ENCODE data around the gene C2CD3. TPM values are rescaled to one million over a fixed set of nuclear protein-coding genes. Genes with fewer than 3 reads are reported as not detected.
"Not testable (repeated sequence)": the region's sequence is repeated elsewhere in the genome, so short reads cannot be mapped to it uniquely, and the experiment has no call there.

Gene C2CD3
- total RNA-seq, 2 experiments from 2014 or later = 23.9 to 28.0 TPM

DNA sequence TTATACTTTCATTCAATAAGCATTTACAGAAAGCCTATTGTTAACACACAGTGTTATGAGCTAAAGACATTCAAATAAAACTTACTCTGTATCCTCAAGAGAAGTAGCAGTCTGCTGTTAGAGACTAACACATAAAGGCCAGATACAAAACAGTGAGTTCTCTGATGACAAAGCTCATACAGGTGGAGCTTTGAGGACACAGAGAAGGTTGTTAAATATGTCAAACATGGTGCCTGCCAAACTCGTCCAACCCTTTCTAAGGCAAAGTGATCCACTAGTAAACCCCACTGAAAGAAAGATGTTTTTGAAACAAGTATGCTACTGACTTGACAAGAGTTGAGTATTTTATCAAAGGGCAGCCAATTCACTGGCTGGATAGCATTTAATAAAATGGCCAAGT lies 70.1 kb downstream of the C2CD3 start:
- ATAC-seq = no peak
- CTCF ChIA-PET = no interaction called here
- peaks cover 30% of the 10 kb centered on the region for H3K36me3 Mint-ChIP-seq (ENCODE audit: low read depth)

GRCh38 chr11:74100231-74100630 lies 70.6 kb downstream of the C2CD3 start:
- no peaks in the 10 kb centered on the region for H3K4me1 Mint-ChIP-seq
- no peak overlapping the region for H3K27ac Mint-ChIP-seq
- no peak overlapping the region for H3K4me3 Mint-ChIP-seq
- ChIA-PET CTCF (no interaction called here), POLR2A (no interaction called here)
- peaks cover 27% of the 10 kb centered on the region for H3K36me3 Mint-ChIP-seq (ENCODE audit: low read depth)
- no peaks in the 10 kb centered on the region for H3K9me3 Mint-ChIP-seq (ENCODE audit: low read depth)
- DNase-seq = no peak
- ATAC-seq = no peak
- intact Hi-C loops (cut with DNase I, micrococcal nuclease) = no loop called here
- H3K27me3 Mint-ChIP-seq = no peaks in the 10 kb centered on the region

More for the DNA sequence above, 70.1 kb downstream of the C2CD3 start:
- POLR2A ChIA-PET = no interaction called here
- Mint-ChIP-seq H3K4me3 (no peak overlapping the region), H3K27ac (no peak overlapping the region), H3K27me3 (no peaks in the 10 kb centered on the region), H3K9me3 (ENCODE audit: low read depth) (no peaks in the 10 kb centered on the region), H3K4me1 (no peaks in the 10 kb centered on the region)
- intact Hi-C loops (cut with DNase I, micrococcal nuclease) = no loop called here
- no peak for DNase-seq

GRCh38 chr11:74097686-74098237 lies 73.0 kb downstream of the C2CD3 start:
- DNase-seq = no peak
- Mint-ChIP-seq H3K4me1 (no peaks in the 10 kb centered on the region), H3K27ac (no peak overlapping the region), H3K36me3 (ENCODE audit: low read depth) (peaks cover 29% of the 10 kb centered on the region), H3K27me3 (no peaks in the 10 kb centered on the region), H3K4me3 (no peak overlapping the region), H3K9me3 (ENCODE audit: low read depth) (no peaks in the 10 kb centered on the region)
- POLR2A ChIA-PET = no interaction called here
- no peak for ATAC-seq
- CTCF ChIA-PET = no interaction called here
- intact Hi-C loops (cut with DNase I, micrococcal nuclease) = no loop called here

- ATAC-seq (no peak), DNase-seq (no peak)
- no peaks in the 10 kb centered on the region for H3K27me3 Mint-ChIP-seq
- ChIA-PET POLR2A (no interaction called here), CTCF (no interaction called here)
- intact Hi-C loops (cut with DNase I, micrococcal nuclease) = no loop called here
- no peaks in the 10 kb centered on the region for H3K4me1 Mint-ChIP-seq
- H3K4me3 Mint-ChIP-seq = no peak overlapping the region
- peaks cover 20% of the 10 kb centered on the region for H3K36me3 Mint-ChIP-seq (ENCODE audit: low read depth)
- H3K9me3 Mint-ChIP-seq (ENCODE audit: low read depth) = no peaks in the 10 kb centered on the region
- no peak overlapping the region for H3K27ac Mint-ChIP-seq
These were observed 76.4 kb downstream of the C2CD3 start for GRCh38 chr11:74094393-74094792.

DNA sequence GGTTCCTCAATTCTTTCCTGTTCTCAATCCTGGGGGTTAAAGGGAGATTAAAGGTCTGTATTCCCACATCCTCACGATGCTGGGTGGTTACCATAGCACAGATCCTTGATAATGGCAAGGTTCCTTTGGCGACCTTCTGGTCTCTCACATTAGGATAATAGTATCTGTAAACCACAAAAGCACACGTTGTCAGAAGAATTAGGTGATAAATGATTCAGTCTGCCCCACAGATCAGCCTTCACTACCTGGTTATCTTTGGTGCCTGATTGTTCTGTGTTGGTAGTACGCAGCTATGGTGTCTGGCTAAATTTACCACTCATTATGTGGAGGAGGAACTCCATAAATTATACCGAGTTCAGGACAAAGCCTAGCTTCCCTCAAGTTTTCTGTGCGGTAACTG lies 78.4 kb downstream of the C2CD3 start:
- ATAC-seq (no peak), DNase-seq (no peak)
- CTCF ChIA-PET = no interaction called here
- Mint-ChIP-seq H3K4me1 (no peaks in the 10 kb centered on the region), H3K4me3 (no peak overlapping the region), H3K27me3 (no peaks in the 10 kb centered on the region), H3K27ac (no peak overlapping the region), H3K36me3 (ENCODE audit: low read depth) (peaks cover 17% of the 10 kb centered on the region), H3K9me3 (ENCODE audit: low read depth) (no peaks in the 10 kb centered on the region)
- intact Hi-C loops (cut with DNase I, micrococcal nuclease) = no loop called here
- POLR2A ChIA-PET = no interaction called here

DNA sequence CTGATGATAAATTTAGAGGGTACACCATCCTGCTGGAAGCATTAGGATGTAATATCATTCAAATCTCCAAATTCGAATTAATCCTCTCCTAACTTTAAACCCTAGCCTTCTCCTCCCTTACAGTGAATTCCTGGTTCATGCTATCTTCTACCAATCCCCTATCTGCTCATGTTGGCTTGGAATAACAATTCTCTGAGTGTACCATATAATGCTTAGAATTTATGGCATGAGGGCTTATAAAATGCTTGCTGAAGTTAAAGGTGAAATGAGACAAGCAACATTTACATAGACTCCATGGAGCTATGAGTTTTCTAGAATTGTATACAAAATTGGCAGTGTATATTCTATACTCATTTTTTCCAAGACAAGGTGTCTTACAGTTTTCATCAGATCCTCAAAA lies 79.3 kb downstream of the C2CD3 start:
- DNase-seq = no peak
- Mint-ChIP-seq H3K9me3 (ENCODE audit: low read depth) (no peaks in the 10 kb centered on the region), H3K4me1 (no peaks in the 10 kb centered on the region), H3K27me3 (no peaks in the 10 kb centered on the region), H3K4me3 (no peak overlapping the region), H3K27ac (no peak overlapping the region), H3K36me3 (ENCODE audit: low read depth) (peaks cover 17% of the 10 kb centered on the region)
- intact Hi-C loops (cut with DNase I, micrococcal nuclease) = no loop called here
- ChIA-PET POLR2A (no interaction called here), CTCF (interaction anchor here (0.7 kb wide), 1 partner anchor 128 kb away, joined by 4 read pairs; no protein-coding TSS in a partner anchor)
- no peak for ATAC-seq

- Mint-ChIP-seq H3K36me3 (ENCODE audit: low read depth) (peaks cover 18% of the 10 kb centered on the region), H3K4me1 (no peaks in the 10 kb centered on the region), H3K27me3 (no peaks in the 10 kb centered on the region), H3K9me3 (ENCODE audit: low read depth) (no peaks in the 10 kb centered on the region), H3K4me3 (no peak overlapping the region), H3K27ac (no peak overlapping the region)
- POLR2A ChIA-PET = no interaction called here
- DNase-seq (no peak), ATAC-seq (no peak)
- intact Hi-C loops (cut with DNase I, micrococcal nuclease) = loop anchor here in 1 of 2 experiments (1.0 kb wide), 1 partner anchor 126 kb away; no protein-coding TSS in a partner anchor
- CTCF ChIA-PET = interaction anchor here (0.6 kb wide), 1 partner anchor 1502 kb away, joined by 3 read pairs; no protein-coding TSS in a partner anchor
These were observed 80.1 kb downstream of the C2CD3 start for GRCh38 chr11:74090701-74091100.

DNA sequence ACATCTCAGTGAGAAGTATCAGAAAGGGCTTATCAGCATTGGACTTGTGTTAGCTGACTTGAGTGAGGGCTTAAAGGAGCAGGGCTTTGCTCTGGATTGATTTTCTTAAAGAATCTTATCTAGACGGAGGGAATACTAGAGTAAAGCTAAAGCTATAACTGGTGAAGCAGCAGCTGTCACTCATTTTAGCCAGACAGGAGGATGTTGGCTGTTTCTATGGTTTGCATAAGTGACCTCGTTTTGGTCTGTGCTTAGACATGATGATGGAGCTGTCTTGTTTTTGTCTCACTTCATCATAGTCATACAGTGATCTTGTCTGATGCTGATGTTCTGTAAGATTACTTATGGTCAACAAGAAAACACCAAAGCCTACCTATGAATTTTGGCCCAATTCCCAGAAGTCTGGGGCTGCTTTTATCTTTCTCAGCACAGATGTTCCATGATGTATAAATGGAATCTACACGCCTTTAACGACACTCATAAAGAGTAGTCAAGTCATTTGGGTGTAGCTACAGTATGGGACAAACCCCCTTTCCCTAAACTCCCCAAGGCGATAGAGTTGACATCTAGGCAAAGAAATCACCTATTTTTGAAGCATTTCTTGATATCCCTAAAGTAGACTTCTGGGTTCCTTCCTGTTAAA lies 84.4 kb downstream of the C2CD3 start:
- DNase-seq (no peak), ATAC-seq (peak; percentile 69)
- peaks cover 38% of the 10 kb centered on the region for H3K36me3 Mint-ChIP-seq (ENCODE audit: low read depth)
- no peaks in the 10 kb centered on the region for H3K9me3 Mint-ChIP-seq (ENCODE audit: low read depth)
- no peaks in the 10 kb centered on the region for H3K4me1 Mint-ChIP-seq
- no peak overlapping the region for H3K4me3 Mint-ChIP-seq
- intact Hi-C loops (cut with DNase I, micrococcal nuclease) = loop anchor here in 1 of 2 experiments (5.0 kb wide), 1 partner anchor 124 kb away; no protein-coding TSS in a partner anchor
- CTCF ChIA-PET = interaction anchor here (0.5 to 0.8 kb wide), 3 partner anchors 107 to 637 kb away, joined by 3 to 4 read pairs (median 3); no protein-coding TSS in a partner anchor
- no peak overlapping the region for H3K27ac Mint-ChIP-seq
- POLR2A ChIA-PET = interaction anchor here (0.6 kb wide), 1 partner anchor 103 kb away, joined by 8 read pairs; no protein-coding TSS in a partner anchor
- no peaks in the 10 kb centered on the region for H3K27me3 Mint-ChIP-seq

- intact Hi-C loops (cut with DNase I, micrococcal nuclease) = loop anchor here in 1 of 2 experiments (5.0 kb wide), 1 partner anchor 123 kb away; no protein-coding TSS in a partner anchor
- Mint-ChIP-seq H3K9me3 (ENCODE audit: low read depth) (no peaks in the 10 kb centered on the region), H3K4me1 (no peaks in the 10 kb centered on the region), H3K27me3 (no peaks in the 10 kb centered on the region), H3K27ac (peak overlapping the region; percentile 56), H3K4me3 (no peak overlapping the region), H3K36me3 (ENCODE audit: low read depth) (peaks cover 40% of the 10 kb centered on the region)
- peak; percentile 42 for ATAC-seq
- ChIA-PET POLR2A (no interaction called here), CTCF (interaction anchor here (0.5 to 0.7 kb wide), 2 partner anchors 197 to 637 kb away, joined by 3 to 4 read pairs; no protein-coding TSS in a partner anchor)
- no peak for DNase-seq
These were observed 85.3 kb downstream of the C2CD3 start for GRCh38 chr11:74085542-74085892.

DNA sequence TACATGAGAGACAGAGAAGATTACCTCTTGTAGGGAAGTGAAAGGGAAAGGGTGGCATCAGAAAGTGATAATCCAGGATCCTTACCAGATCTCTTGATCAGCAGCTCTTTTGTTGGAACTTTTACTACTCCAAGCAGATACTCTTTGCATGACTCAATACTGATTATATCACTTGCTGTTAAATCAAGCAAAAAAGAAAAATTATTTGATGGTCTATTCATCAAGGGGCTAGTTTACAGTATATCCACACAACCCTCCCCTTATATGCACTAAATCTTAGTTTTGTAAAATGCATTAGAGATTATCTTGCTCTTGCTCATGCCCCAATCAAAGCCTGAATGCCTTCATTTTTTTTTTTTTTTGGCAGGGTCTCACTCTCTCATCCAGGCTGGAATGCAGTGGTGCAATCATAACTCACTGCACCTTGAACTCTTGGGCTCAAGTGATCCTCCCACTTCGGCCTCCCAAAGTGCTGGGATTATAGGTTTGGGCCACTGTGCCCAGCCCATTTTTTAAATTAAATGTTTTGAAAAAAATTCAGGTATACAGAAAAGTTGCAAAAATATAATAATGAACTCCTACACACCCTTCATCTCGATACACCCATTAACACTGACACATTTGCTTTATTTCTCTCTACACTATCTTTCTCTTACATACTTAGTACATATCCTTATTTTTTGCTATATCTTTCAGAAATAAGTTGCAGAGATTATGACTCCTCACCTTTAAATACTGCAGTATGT lies 85.8 kb downstream of the C2CD3 start:
- DNase-seq (no peak), ATAC-seq (no peak)
- Mint-ChIP-seq H3K36me3 (ENCODE audit: low read depth) (peaks cover 40% of the 10 kb centered on the region), H3K27me3 (no peaks in the 10 kb centered on the region), H3K9me3 (ENCODE audit: low read depth) (no peaks in the 10 kb centered on the region), H3K4me1 (no peaks in the 10 kb centered on the region), H3K4me3 (no peak overlapping the region), H3K27ac (no peak overlapping the region)
- intact Hi-C loops (cut with DNase I, micrococcal nuclease) = loop anchor here in 1 of 2 experiments (5.0 kb wide), 1 partner anchor 123 kb away; no protein-coding TSS in a partner anchor
- CTCF ChIA-PET = no interaction called here
- POLR2A ChIA-PET = no interaction called here

DNA sequence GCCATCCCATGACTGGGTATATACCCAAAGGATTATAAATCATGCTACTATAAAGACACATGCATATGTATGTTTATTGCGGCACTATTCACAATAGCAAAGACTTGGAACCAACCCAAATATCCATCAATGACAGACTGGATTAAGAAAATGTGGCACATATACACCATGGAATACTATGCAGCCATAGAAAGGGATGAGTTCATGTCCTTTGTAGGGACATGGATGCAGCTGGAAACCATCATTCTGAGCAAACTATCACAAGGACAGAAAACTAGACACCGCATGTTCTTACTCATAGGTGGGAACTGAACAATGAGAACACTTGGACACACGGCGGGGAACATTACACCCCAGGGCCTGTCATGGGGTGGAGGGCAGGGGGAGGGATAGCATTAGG lies 86.9 kb downstream of the C2CD3 start:
- DNase-seq; ATAC-seq; H3K27ac Mint-ChIP-seq; POLR2A ChIA-PET; intact Hi-C loops (cut with DNase I, micrococcal nuclease); H3K4me1 Mint-ChIP-seq; H3K27me3 Mint-ChIP-seq; H3K9me3 Mint-ChIP-seq (ENCODE audit: low read depth); H3K4me3 Mint-ChIP-seq; CTCF ChIA-PET: not testable (repeated sequence)
- peaks cover 40% of the 10 kb centered on the region for H3K36me3 Mint-ChIP-seq (ENCODE audit: low read depth)

- no peak for DNase-seq
- no peak overlapping the region for H3K4me3 Mint-ChIP-seq
- no peak for ATAC-seq
- intact Hi-C loops (cut with DNase I, micrococcal nuclease) = no loop called here
- H3K4me1 Mint-ChIP-seq = no peaks in the 10 kb centered on the region
- H3K27ac Mint-ChIP-seq = no peak overlapping the region
- no peaks in the 10 kb centered on the region for H3K9me3 Mint-ChIP-seq (ENCODE audit: low read depth)
- POLR2A ChIA-PET = no interaction called here
- H3K27me3 Mint-ChIP-seq = no peaks in the 10 kb centered on the region
- H3K36me3 Mint-ChIP-seq (ENCODE audit: low read depth) = peaks cover 42% of the 10 kb centered on the region
- CTCF ChIA-PET = no interaction called here
These were observed 89.4 kb downstream of the C2CD3 start for GRCh38 chr11:74081428-74081827.

Measured in activated CD4-positive, alpha-beta T cell treated with anti-CD3 and anti-CD28 coated beads for 36 hours (primary cell).